Measurements from ENCODE around the gene CTRB1.

- TF ChIP-seq POLR2AphosphoS5 (IDR thresholded peaks at IDR 0.05; ENCODE audit: insufficient read depth, low read depth, low read length) (no peak), CTCF (IDR thresholded peaks at IDR 0.05; ENCODE audit: extremely low read depth in 1 of 2, insufficient read depth in 1 of 2, low read depth in 1 of 2, low read length in 2 of 2) (no peak), GATA2 (IDR thresholded peaks at IDR 0.05; ENCODE audit: insufficient read depth, insufficient read length, low read depth, low read length) (no peak), JUN (IDR thresholded peaks at IDR 0.05; ENCODE audit: borderline replicate concordance, insufficient read depth, insufficient read length, low read depth) (no peak), POLR2A (IDR thresholded peaks at IDR 0.05; ENCODE audit: low read depth, low read length) (no peak), EZH2 (IDR thresholded peaks at IDR 0.05; ENCODE audit: borderline replicate concordance, low read depth, low read length, severe bottlenecking) (no peak), MAX (IDR thresholded peaks at IDR 0.05; ENCODE audit: insufficient read depth, insufficient read length) (no peak)
Measured at GRCh38 chr16:75209944-75210343, 8.8 kb upstream of the CTRB1 start.

Data from endothelial cell of umbilical vein (primary cell).